ENCODE measurements around the gene FBL. TPM values are rescaled to one million over a fixed set of nuclear protein-coding genes. Genes with fewer than 3 reads are reported as not detected.

Gene FBL
- total and polyA plus RNA-seq, 2 of the 13 experiments (the other 11 are each of a cell fraction or from before 2014, with no cell fraction given) = 153 to 468 TPM

GRCh38 chr19:39846678-39847486, 703 bp upstream of the FBL start (continued):
- TF ChIP-seq, protein P1, sequence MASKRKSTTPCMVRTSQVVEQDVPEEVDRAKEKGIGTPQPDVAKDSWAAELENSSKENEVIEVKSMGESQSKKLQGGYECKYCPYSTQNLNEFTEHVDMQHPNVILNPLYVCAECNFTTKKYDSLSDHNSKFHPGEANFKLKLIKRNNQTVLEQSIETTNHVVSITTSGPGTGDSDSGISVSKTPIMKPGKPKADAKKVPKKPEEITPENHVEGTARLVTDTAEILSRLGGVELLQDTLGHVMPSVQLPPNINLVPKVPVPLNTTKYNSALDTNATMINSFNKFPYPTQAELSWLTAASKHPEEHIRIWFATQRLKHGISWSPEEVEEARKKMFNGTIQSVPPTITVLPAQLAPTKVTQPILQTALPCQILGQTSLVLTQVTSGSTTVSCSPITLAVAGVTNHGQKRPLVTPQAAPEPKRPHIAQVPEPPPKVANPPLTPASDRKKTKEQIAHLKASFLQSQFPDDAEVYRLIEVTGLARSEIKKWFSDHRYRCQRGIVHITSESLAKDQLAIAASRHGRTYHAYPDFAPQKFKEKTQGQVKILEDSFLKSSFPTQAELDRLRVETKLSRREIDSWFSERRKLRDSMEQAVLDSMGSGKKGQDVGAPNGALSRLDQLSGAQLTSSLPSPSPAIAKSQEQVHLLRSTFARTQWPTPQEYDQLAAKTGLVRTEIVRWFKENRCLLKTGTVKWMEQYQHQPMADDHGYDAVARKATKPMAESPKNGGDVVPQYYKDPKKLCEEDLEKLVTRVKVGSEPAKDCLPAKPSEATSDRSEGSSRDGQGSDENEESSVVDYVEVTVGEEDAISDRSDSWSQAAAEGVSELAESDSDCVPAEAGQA (IDR thresholded peaks at IDR 0.05; ENCODE audit: low read depth) = no peak
- TF ChIP-seq, protein P1 (CRISPR knock-in tag; IDR thresholded peaks at IDR 0.05; ENCODE audit: borderline replicate concordance) = no peak
- no peak for TF ChIP-seq TOE1 (CRISPR knock-in tag; IDR thresholded peaks at IDR 0.05)
- no peak for TF ChIP-seq ZNF160 (CRISPR knock-in tag; IDR thresholded peaks at IDR 0.05)
- no peak for TF ChIP-seq PRMT3 (CRISPR knock-in tag; IDR thresholded peaks at IDR 0.05; ENCODE audit: borderline replicate concordance, low read depth)
- TF ChIP-seq ZNF703 (CRISPR knock-in tag; IDR thresholded peaks at IDR 0.05; ENCODE audit: borderline replicate concordance) = no peak
